ENCODE results near the gene PPIG. TPM values are rescaled to one million over a fixed set of nuclear protein-coding genes. Genes with fewer than 3 reads are reported as not detected.

Gene PPIG
- total RNA-seq, 1 donor, result 35.8 TPM

- H3K4me3 ChIP-seq (ENCODE audit: low read depth, low read length), result no peak overlapping the region
- no peak for DNase-seq (ENCODE audit: low read depth)
- no peak for TF ChIP-seq CTCF (IDR thresholded peaks at IDR 0.05; ENCODE audit: insufficient read depth, low read depth, low read length)
These were observed 86.8 kb downstream of the PPIG start for GRCh38 chr2:169670937-169671336.

- no peak for TF ChIP-seq CTCF (IDR thresholded peaks at IDR 0.05; ENCODE audit: insufficient read depth, low read depth, low read length)
- no peak for DNase-seq (ENCODE audit: low read depth)
- H3K4me3 ChIP-seq (ENCODE audit: low read depth, low read length), result no peak overlapping the region
These were observed 88.3 kb downstream of the PPIG start for GRCh38 chr2:169672406-169672805.

- no peak overlapping the region for H3K4me3 ChIP-seq (ENCODE audit: low read depth, low read length)
- no peak for TF ChIP-seq CTCF (IDR thresholded peaks at IDR 0.05; ENCODE audit: insufficient read depth, low read depth, low read length)
- DNase-seq (ENCODE audit: low read depth), result no peak
These were observed 89.0 kb downstream of the PPIG start for GRCh38 chr2:169673106-169673505.

GRCh38 chr2:169673921-169674320, 89.8 kb downstream of the PPIG start:
- DNase-seq (ENCODE audit: low read depth), result no peak
- no peak for TF ChIP-seq CTCF (IDR thresholded peaks at IDR 0.05; ENCODE audit: insufficient read depth, low read depth, low read length)
- H3K4me3 ChIP-seq (ENCODE audit: low read depth, low read length), result no peak overlapping the region

- TF ChIP-seq CTCF (IDR thresholded peaks at IDR 0.05; ENCODE audit: insufficient read depth, low read depth, low read length), result peak; percentile 28
- no peak overlapping the region for H3K4me3 ChIP-seq (ENCODE audit: low read depth, low read length)
- DNase-seq (ENCODE audit: low read depth), result no peak
These were observed 92.2 kb downstream of the PPIG start for GRCh38 chr2:169676357-169676756.

- no peak overlapping the region for H3K4me3 ChIP-seq (ENCODE audit: low read depth, low read length)
- DNase-seq (ENCODE audit: low read depth), result no peak
- no peak for TF ChIP-seq CTCF (IDR thresholded peaks at IDR 0.05; ENCODE audit: insufficient read depth, low read depth, low read length)
These were observed 92.7 kb downstream of the PPIG start for GRCh38 chr2:169676850-169677249.

- DNase-seq (ENCODE audit: low read depth), result no peak
- H3K4me3 ChIP-seq (ENCODE audit: low read depth, low read length), result no peak overlapping the region
- TF ChIP-seq CTCF (IDR thresholded peaks at IDR 0.05; ENCODE audit: insufficient read depth, low read depth, low read length), result no peak
These were observed 98.9 kb downstream of the PPIG start for GRCh38 chr2:169683054-169683424.

Measured in fibroblast of villous mesenchyme (primary cell).